ENCODE results near the gene CAMSAP2.
A peak's percentile ranks its signal among the peaks of the same experiment; 100 is the strongest.

DNA sequence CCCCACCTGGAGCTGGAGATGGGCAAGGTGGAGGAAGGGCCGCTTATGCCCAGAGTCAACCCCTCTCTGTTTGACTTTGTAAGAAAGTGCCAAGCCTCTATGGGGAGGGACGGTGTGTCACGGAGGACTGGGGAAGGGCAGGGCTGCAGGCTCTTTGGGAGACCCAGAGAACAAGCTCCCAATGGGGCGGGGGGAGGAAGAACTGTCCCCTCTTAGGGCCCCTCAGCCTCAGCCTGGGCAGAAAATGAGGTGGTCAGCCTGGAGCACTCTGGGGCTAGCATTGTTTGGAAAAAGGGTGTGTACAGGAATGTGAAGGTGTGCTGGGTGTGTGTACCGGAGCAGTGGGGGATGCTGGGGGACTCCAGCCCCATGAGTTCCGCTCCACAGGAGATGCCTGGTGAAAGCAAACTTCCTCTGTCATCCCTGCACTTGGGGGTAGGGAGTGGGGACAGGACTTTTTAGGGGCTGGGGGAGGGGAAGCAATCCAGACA, 154.8 kb downstream of the CAMSAP2 start:
- TF ChIP-seq, protein P1, sequence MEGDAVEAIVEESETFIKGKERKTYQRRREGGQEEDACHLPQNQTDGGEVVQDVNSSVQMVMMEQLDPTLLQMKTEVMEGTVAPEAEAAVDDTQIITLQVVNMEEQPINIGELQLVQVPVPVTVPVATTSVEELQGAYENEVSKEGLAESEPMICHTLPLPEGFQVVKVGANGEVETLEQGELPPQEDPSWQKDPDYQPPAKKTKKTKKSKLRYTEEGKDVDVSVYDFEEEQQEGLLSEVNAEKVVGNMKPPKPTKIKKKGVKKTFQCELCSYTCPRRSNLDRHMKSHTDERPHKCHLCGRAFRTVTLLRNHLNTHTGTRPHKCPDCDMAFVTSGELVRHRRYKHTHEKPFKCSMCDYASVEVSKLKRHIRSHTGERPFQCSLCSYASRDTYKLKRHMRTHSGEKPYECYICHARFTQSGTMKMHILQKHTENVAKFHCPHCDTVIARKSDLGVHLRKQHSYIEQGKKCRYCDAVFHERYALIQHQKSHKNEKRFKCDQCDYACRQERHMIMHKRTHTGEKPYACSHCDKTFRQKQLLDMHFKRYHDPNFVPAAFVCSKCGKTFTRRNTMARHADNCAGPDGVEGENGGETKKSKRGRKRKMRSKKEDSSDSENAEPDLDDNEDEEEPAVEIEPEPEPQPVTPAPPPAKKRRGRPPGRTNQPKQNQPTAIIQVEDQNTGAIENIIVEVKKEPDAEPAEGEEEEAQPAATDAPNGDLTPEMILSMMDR (IDR thresholded peaks at IDR 0.05; ENCODE audit: control extremely low read depth in 1 of 3, insufficient read depth in 1 of 3, low read depth in 1 of 3, low read length in 3 of 3), result no peak
- no peak for TF ChIP-seq GABPA (IDR thresholded peaks at IDR 0.05; ENCODE audit: borderline replicate concordance, insufficient read depth, low read length)
- no peak for TF ChIP-seq EGR1 (IDR thresholded peaks at IDR 0.05; ENCODE audit: borderline replicate concordance, low read depth, low read length)
- TF ChIP-seq GTF2F1 (IDR thresholded peaks at IDR 0.05; ENCODE audit: borderline replicate concordance, low read depth, low read length), result no peak
- TF ChIP-seq, protein P2, sequence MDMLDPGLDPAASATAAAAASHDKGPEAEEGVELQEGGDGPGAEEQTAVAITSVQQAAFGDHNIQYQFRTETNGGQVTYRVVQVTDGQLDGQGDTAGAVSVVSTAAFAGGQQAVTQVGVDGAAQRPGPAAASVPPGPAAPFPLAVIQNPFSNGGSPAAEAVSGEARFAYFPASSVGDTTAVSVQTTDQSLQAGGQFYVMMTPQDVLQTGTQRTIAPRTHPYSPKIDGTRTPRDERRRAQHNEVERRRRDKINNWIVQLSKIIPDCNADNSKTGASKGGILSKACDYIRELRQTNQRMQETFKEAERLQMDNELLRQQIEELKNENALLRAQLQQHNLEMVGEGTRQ (IDR thresholded peaks at IDR 0.05; ENCODE audit: low read length), result no peak
- no peak for TF ChIP-seq EZH2 (IDR thresholded peaks at IDR 0.05; ENCODE audit: low read depth, low read length, severe bottlenecking)
- peak in 1 of 2 experiments; percentile 26; a peak in 1 of 3 replicates for TF ChIP-seq POLR2A (IDR thresholded peaks at IDR 0.05; ENCODE audit: control extremely low read depth in 1 of 2, low read depth in 2 of 2, low read length in 2 of 2)
- no peak for TF ChIP-seq SIN3A (conservative IDR thresholded peaks at IDR 0.05 in 1 of 2, IDR thresholded peaks at IDR 0.05 in 1 of 2; ENCODE audit: low read depth in 1 of 2, low read length in 2 of 2)
- TF ChIP-seq, protein P3, sequence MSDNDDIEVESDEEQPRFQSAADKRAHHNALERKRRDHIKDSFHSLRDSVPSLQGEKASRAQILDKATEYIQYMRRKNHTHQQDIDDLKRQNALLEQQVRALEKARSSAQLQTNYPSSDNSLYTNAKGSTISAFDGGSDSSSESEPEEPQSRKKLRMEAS (IDR thresholded peaks at IDR 0.05), result no peak
- no peak for TF ChIP-seq ASH2L (IDR thresholded peaks at IDR 0.05; ENCODE audit: low read length)
- no peak for TF ChIP-seq SP2 (IDR thresholded peaks at IDR 0.05; ENCODE audit: low read length)
